Inferior parietal cortex (tissue), 1 donor: ENCODE data around the gene PRPF8.
"Not testable (repeated sequence)": the region's sequence is repeated elsewhere in the genome, so short reads cannot be mapped to it uniquely, and the experiment has no call there.

ENCODE experiments used
- DNase-seq: peaks from one replicate; pipeline ENCODE4 v3.0.0-alpha.2; 2016; ENCODE audit errors: extremely low spot score

Gene PRPF8

DNA sequence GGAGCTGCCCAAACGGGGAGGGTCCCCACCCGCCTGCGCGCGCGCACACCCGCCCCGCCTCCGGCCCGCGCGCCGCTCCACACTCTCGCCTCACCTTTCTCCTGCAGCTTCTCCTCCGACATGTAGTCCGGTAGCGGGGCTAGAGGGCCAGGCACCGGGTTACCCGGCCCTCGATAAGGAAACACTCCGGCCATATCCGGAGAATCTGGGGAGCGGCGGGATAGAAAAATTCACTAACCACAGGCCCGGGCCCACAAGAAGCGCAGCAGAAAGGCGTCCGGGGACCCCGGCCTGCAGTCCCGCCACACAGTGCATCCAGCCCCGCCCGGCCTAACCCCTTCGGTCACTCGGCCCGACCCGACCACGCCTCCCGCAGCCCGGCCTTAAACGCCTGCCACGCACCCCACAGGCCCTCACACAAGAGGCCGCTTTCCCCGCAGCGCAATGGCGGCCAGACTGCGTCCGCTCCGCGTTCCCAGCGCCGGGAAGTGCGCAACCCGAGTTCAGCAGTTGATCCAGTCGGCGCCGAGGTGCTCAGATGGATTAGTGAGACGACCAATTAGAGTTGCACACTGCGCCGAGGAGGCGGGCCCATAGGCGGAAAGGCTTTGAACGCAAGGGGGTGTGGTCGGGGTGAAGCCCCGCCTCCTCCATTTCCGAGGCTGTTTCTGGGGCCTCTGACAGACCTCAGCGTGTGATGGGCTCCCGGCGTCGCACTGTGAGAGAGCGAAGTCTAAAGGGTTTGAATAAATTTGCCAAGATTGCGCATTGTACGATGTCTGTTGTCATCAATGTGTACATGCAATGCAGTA, at the start of gene PRPF8:
PRPF8 (minus strand) TSS at position 490 of the 812 bp plus-strand sequence; CDS start at position 194, 296 bp downstream.
- peak; percentile 98 for DNase-seq

- no peak for DNase-seq
Observed at GRCh38 chr17:1733759-1734158, 49.1 kb upstream of the PRPF8 start.

GRCh38 chr17:1732833-1733321, 48.2 kb upstream of the PRPF8 start:
- DNase-seq, result no peak

DNA sequence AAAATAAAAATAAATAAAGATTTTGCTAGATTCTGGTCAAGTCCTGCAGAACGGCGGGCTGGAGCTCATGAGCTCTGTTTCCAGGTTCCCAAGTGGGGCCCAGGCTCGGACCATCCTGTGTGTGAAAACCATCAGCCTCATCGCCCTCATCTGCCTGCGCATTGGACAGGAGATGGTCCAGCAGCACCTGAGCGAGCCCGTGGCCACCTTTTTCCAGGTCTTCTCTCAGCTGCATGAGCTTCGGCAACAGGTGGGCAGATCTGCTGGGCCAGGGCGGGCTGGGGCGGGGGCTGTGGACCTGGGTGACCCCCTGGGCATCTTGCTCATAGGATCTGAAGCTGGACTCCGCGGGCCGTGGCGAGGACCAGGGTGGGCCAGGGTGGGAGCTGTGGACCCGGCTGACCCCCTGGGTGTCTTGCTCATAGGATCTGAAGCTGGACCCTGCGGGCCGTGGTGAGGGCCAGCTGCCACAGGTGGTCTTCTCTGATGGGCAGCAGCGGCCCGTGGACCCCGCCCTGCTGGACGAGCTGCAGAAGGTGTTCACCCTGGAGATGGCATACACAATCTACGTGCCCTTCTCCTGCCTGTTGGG, 47.7 kb upstream of the PRPF8 start:
- no peak for DNase-seq

- DNase-seq, result no peak
Observed at GRCh38 chr17:1731194-1731506, 46.5 kb upstream of the PRPF8 start.

GRCh38 chr17:1730326-1731193, 45.9 kb upstream of the PRPF8 start:
- no peak for DNase-seq

DNA sequence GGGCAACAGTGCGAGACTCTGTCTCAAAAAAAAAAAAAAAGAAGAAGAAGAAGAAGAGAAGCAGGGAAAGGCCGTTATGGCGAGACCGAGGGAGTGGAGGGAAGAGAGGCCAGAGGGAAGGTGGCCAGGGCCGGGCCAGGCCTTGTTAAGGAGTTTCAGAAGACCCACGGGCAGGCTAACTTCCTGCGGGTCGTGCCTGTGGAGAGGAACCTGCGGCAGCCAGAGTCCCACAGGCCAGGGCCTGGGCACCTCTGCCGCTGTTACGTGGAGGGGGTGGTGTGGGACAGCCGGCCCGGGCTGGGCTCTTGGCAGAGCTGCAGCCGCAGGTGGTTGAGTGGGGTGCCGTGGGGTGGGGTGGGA, 45.3 kb upstream of the PRPF8 start:
- no peak for DNase-seq

DNA sequence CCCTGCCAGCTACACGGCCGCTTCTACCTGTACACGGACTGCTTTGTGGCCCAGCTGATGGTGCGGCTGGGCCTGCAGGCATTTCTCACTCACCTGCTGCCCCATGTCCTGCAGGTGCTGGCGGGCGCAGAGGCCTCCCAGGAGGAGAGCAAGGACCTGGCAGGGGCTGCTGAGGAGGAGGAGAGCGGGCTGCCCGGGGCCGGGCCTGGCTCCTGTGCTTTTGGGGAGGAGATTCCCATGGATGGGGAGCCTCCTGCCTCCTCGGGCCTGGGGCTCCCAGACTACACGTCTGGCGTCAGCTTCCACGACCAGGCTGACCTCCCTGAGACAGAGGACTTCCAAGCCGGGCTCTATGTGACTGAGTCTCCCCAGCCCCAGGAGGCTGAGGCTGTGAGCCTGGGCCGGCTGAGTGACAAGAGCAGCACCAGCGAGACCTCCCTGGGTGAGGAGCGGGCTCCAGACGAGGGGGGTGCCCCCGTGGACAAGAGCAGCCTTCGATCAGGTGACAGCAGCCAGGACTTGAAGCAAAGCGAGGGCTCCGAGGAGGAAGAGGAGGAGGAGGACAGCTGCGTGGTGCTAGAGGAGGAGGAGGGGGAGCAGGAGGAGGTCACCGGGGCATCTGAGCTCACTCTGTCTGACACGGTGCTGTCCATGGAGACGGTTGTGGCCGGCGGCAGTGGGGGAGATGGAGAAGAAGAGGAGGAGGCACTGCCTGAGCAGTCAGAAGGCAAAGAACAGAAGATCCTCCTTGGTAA, 43.4 kb upstream of the PRPF8 start:
- DNase-seq, result no peak

- no peak for DNase-seq
Observed at GRCh38 chr17:1727258-1727789, 42.7 kb upstream of the PRPF8 start.

GRCh38 chr17:1726626-1727257, 42.1 kb upstream of the PRPF8 start:
- no peak for DNase-seq

- DNase-seq, result no peak
Observed at GRCh38 chr17:1725642-1726511, 41.2 kb upstream of the PRPF8 start.

DNA sequence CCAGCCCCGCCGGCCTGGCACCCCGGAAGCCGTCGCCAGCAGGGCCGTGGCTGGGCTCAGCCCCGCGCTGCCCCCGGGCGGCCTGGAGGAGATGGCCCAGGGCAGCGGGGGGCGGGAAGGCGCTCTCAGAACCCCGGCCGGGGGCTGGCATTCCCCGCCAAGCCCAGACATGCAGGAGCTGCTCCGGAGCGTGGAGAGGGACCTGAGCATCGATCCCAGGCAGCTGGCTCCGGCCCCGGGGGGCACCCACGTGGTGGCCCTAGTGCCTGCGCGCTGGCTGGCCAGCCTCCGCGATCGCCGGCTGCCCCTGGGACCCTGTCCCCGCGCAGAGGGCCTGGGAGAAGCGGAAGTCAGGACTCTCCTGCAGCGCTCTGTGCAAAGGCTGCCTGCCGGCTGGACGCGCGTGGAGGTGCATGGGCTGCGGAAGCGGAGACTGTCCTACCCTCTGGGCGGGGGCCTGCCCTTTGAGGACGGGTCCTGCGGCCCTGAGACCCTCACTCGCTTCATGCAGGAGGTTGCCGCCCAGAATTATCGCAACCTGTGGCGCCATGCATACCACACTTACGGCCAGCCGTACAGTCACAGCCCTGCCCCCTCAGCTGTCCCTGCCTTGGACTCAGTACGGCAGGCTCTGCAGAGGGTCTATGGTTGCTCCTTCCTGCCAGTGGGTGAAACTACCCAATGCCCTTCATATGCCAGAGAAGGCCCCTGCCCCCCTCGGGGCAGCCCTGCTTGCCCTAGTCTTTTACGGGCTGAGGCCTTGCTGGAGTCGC, 40.4 kb upstream of the PRPF8 start:
- DNase-seq, result no peak

- peak; percentile 82 for DNase-seq
Observed at GRCh38 chr17:1724351-1724868, 39.7 kb upstream of the PRPF8 start, which contains the start of gene WDR81. Gene WDR81, plus strand, starts transcription at chr17:1724704. Its CDS starts 256 bp downstream, at chr17:1724960.

DNA sequence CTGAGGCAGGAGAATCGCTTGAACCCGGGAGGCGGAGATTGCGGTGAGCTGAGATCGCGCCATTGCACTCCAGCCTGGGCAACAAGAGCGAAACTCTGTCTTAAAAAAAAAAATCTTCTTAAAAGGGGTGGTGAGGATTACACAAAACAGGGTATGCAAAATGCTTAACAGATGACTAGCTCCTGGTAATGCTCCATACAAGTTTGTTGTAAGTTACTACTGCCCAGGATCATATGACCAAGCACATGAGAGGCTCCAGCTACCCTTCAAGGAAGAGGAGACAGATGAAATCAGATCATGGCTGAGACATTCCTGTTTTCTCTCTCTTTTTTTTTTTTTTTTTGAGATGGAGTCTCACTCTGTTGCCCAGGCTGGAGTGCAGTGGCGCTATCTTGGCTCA, 37.4 kb upstream of the PRPF8 start:
- DNase-seq, result not testable (repeated sequence)

DNA sequence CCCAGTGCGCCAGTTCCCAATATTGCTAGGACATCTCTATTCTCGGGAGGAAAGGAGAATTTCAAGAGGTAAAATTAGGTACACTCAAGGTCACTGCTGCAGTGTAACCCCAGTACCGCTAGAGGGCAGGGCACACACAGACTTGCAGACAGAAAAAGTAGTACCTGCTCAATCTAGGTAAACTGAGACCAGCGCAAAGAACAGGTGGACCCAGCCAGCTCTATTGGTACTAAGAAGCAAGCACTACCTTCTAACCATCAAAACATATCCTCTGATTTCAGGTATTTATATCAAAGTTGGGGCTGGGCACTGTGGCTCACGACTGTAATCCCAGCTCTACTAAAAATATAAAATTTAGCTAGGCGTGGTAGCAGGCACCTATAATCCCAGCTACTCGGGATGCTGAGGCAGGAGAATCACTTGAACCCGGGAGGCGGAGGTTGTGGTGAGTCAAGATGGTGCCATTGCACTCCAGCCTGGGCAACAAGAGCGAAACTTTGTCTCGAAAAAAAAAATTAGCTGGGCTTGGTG, 36.3 kb upstream of the PRPF8 start:
- DNase-seq, result peak; percentile 75

DNA sequence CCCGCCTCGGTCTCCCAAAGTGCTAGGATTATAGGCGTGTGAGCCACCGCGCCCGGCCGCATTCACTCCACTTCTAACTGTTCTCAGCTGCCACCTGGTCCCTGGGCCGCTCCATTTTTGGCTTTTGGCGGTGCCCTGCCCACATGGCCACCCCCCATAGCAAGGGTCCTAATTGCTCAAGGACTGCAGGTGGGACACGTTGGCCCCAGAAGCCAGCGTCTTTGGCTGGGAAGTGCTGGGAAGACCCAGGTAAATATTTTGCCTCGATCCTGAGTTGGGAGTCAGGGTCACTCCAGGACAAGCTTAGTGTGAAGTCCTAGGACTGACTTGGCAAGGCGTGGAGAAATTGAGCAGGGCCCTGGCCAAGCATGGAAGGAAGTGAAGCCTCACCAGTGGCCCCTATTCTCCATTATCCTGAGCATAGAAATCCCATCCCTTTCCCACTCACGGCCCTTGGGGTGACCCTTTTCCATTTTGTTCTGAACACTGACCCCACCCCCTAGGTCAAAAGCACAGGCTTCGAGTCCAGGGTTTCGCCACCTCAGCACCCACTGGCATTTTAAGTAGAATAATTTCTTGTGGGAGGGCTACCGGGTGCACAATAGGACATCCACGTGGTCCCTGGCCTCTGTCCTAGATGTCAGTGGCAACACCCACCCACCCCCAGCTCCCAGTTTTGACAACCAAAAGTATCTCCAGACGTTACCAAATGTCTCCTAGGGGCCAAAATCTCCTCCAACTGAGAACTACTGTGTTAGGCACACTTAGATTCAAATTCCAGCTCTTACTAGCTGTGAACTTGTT, 33.9 kb upstream of the PRPF8 start:
- DNase-seq, result no peak

DNA sequence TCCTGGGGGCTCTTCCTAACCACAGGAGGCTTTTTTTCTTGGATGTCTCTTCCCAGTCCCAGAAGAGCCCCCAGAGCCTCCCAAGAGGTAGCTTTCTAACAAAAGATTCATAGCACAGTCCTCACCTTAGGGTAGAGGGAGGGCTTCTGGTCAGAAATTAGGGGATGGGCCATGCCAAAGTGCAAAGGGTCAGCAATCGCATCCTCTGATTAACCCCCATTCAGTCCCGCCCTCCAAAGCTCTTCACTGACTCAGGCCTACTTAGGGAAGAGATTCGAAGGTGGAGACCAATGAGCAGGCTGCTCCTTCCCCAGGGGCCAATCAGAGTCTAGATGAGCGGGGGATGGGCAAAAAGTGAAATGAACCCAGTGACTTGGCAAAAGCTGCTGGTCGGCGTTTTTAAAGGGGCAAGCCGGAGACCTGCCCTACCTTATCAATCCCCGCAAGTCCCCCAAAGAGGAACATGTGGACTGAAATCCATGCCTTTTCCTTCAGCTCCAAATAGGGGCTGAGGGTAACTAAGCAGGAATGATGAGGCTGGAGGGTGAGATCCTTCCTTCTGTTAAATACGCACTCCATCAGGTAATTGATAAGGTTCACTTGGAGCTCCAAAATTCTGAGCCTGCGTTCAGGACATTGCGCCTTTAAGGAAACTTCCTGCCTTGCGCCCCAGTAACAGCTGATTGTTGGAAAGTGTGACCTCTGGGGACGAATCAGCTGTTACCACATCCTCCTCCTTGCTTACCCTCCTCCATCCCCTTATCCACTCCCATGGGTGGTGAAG, 32.4 kb upstream of the PRPF8 start:
- peak; percentile 97 for DNase-seq
